Activated CD8-positive, alpha-beta T cell treated with anti-CD3 and anti-CD28 coated beads, Interleukin-2, amount 10 ng/mL, durations not matched to agents 7 days and 5 days (primary cell): ENCODE measurements around the gene LDAH. TPM values are rescaled to one million over a fixed set of nuclear protein-coding genes. Genes with fewer than 3 reads are reported as not detected.

ENCODE experiments used
- ATAC-seq: fragments of 150-1000 bp; cut with Tn5 transposase; one replicate; pipeline ENCODE4 v1.10.0; 2021; ENCODE audit warnings: moderate library complexity
- CTCF ChIA-PET: fragments of 350-600 bp; sonication (Branson Sonifier 250); formaldehyde crosslinking; loops from one replicate; lab custom pipeline; 2021; ENCODE audit warnings: antibody characterized with exemption; lab: Charles Lee
- POLR2A ChIA-PET: fragments of 350-600 bp; sonication (Branson Sonifier 250); formaldehyde crosslinking; loops from one replicate; lab custom pipeline; 2021; ENCODE audit warnings: antibody characterized with exemption; lab: Charles Lee
- DNase-seq: peaks from one replicate; pipeline ENCODE4 v3.0.0-alpha.2; 2020
- H3K27ac Mint-ChIP-seq: one replicate; pipeline ENCODE4 v1.8.0; 2021; ENCODE audit warnings: mild to moderate bottlenecking, mixed read lengths
- H3K27me3 Mint-ChIP-seq: one replicate; pipeline ENCODE4 v1.8.0; 2021; ENCODE audit warnings: low read depth, mixed read lengths
- H3K36me3 Mint-ChIP-seq: one replicate; pipeline ENCODE4 v1.8.0; 2021; ENCODE audit warnings: low read depth, mixed read lengths
- H3K4me1 Mint-ChIP-seq: one replicate; pipeline ENCODE4 v1.8.0; 2021; ENCODE audit warnings: low read depth, mixed read lengths
- H3K4me3 Mint-ChIP-seq: one replicate; pipeline ENCODE4 v1.8.0; 2021; ENCODE audit warnings: mild to moderate bottlenecking, mixed read lengths
- H3K9me3 Mint-ChIP-seq: one replicate; pipeline ENCODE4 v1.8.0; 2022; ENCODE audit warnings: mixed read lengths; ENCODE audit not compliant: insufficient read depth
- total RNA-seq, 2 experiments: library from RNA; stranded (reverse); gene quantifications; one replicate each; pipeline ENCODE4 v1.2.3, GENCODE V29; 2021

LDAH gene
- total RNA-seq, 2 experiments from 2014 or later = 24.5 to 31.7 TPM

DNA sequence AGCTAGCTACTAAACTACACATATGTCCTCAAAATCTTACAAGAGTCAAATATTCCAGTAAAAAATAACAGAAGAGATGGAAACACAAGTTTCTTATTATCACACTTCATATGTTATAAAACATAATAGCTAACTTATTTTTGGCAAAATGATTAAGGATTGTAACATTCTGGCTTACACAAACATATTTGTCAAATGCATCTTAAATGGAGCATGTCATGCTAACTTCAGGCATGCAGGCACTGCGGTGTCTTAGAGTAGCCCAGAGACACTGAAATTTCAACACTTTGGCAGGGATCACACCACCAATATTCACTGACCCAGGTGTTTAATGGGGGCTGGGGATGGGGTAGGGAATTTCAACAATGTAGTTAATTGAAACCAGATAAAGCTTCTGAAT lies 51.6 kb downstream of the LDAH start:
- CTCF ChIA-PET = interaction anchor here (1.0 to 1.2 kb wide), 3 partner anchors 10 to 192 kb away, joined by 3 to 4 read pairs (median 3); no protein-coding TSS in a partner anchor
- peaks cover 33% of the 10 kb centered on the region for H3K36me3 Mint-ChIP-seq
- H3K4me3 Mint-ChIP-seq = no peak overlapping the region
- no peaks in the 10 kb centered on the region for H3K4me1 Mint-ChIP-seq
- H3K27me3 Mint-ChIP-seq = no peaks in the 10 kb centered on the region
- H3K9me3 Mint-ChIP-seq = no peaks in the 10 kb centered on the region
- no peak overlapping the region for H3K27ac Mint-ChIP-seq
- DNase-seq = no peak
- POLR2A ChIA-PET = no interaction called here
- ATAC-seq = no peak

DNA sequence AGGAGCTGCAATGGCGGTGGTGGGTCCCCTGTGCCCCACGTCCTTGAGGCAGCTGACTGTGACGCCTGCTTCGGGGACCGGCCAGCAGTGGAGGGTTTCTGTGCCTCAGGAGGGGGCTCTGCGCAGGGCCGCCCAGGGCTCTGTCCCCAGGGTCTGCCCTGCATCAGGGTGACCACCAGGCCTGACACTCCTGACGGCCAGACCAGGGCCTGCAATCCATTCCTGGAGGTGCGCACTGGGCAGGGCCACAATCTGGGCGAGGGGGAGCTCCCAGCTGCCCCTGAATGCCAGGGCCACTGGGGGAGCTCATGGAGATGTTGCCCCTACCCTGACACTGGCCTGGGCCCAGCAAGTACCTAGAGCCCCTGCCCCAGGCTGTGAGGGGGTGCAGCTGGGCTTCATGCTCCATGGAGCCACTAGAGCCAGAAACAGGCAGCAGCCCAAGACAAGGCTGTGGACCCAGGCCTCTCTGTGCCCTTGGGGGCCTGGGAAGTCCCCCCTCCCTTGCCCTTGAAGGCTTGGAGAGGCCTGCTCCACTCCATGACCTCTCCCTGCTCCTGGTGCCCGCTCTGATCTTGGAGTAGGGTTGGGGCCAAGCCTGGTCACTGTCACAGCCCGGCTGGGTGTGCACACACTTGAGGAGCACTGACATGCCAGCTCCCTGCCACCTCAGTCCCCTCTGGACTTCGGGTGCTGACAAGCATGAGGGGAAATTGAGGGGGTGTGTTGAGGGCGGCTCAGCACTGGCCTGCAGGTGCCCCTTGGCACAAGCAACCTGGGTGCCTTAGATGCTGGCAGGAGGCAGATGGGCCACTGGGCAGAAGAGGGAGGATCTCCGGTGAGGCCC lies 55.9 kb downstream of the LDAH start:
- Mint-ChIP-seq H3K27ac (no peak overlapping the region), H3K4me1 (no peaks in the 10 kb centered on the region), H3K27me3 (no peaks in the 10 kb centered on the region), H3K36me3 (peaks cover 31% of the 10 kb centered on the region), H3K9me3 (no peaks in the 10 kb centered on the region), H3K4me3 (no peak overlapping the region)
- DNase-seq (no peak), ATAC-seq (no peak)
- CTCF ChIA-PET = no interaction called here
- POLR2A ChIA-PET = no interaction called here

DNA sequence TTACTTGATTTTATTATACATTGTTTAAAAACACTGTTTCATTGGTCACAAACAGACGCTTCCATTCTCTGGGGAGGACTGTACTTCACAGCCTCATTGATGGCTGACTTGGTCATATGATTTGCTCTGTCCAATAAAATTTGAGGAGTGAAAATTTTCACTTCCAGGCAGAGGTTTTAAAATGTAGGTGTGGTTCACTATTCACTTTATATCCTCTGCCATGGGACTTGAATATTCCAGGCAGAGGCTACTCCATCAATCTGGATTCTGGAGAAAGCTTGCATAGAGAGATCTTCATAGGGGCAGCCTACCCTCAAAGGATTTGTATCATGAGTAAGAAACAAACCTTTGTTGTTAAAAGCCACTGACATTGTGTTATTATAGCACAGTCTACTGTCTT lies 56.7 kb downstream of the LDAH start:
- Mint-ChIP-seq H3K27ac (no peak overlapping the region), H3K4me3 (no peak overlapping the region), H3K36me3 (peaks cover 35% of the 10 kb centered on the region), H3K9me3 (no peaks in the 10 kb centered on the region), H3K27me3 (no peaks in the 10 kb centered on the region), H3K4me1 (no peaks in the 10 kb centered on the region)
- ChIA-PET CTCF (no interaction called here), POLR2A (no interaction called here)
- ATAC-seq (no peak), DNase-seq (no peak)

DNA sequence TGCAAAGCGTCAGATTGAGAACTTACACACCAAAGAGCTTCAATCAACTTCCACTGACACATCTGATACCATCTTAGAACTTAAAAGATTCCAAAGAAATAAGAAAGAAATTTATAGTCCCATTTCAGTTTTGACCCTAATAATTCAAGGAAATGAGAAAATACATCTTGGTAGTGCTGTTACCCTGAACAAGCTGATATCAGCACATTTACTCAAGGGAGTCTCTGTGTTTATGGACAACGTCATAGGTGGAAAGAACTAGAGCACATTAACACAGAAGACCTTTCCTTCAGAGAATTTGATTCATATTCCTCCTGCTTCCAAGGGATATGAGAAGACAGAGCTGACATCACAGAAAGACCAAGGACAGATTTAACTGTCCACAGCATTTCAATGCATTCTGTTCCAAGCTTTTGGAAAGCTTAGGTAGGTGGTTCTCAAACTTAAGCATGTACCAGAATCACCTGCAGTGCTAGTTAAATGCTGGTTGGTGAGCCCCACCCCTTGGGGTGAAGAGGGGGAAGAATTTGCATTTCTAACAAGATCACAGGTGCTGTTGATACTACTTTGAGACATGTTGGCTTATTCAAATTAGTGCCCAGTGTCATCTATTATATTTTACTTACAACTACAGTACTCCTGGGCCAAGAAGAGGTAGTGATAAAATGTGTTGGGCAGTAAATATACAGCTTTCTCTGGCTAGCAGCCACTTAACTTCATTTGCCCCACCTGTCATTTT lies 59.8 kb downstream of the LDAH start:
- H3K4me1 Mint-ChIP-seq = no peaks in the 10 kb centered on the region
- POLR2A ChIA-PET = no interaction called here
- DNase-seq (no peak), ATAC-seq (no peak)
- no peak overlapping the region for H3K27ac Mint-ChIP-seq
- H3K9me3 Mint-ChIP-seq = no peaks in the 10 kb centered on the region
- H3K4me3 Mint-ChIP-seq = no peak overlapping the region
- H3K27me3 Mint-ChIP-seq = no peaks in the 10 kb centered on the region
- CTCF ChIA-PET = no interaction called here
- peaks cover 38% of the 10 kb centered on the region for H3K36me3 Mint-ChIP-seq

DNA sequence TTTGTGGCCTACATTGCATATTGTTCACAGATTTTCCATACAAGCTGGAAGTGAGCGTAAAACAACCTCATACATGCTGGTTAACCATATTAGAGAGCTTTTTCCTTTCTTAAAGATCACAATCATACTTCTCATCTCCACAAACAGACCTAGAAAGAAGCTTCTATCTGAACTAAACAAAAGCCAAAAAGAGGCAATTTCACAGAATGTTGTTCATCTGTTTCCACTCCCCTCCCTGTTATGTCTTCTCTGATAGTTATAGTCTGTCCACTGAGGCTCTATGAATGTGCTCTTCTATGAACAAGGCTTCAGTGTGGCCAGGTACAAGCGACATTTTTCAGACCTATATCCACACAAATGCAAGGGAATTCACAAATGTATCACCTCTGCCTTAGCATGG lies 63.4 kb downstream of the LDAH start:
- Mint-ChIP-seq H3K27me3 (no peaks in the 10 kb centered on the region), H3K27ac (no peak overlapping the region), H3K9me3 (no peaks in the 10 kb centered on the region), H3K4me3 (no peak overlapping the region), H3K36me3 (peaks cover 30% of the 10 kb centered on the region), H3K4me1 (no peaks in the 10 kb centered on the region)
- ChIA-PET CTCF (interaction anchor here (1.2 to 2.4 kb wide), 2 partner anchors 21 to 98 kb away, joined by 3 to 10 read pairs; no protein-coding TSS in a partner anchor), POLR2A (no interaction called here)
- ATAC-seq (no peak), DNase-seq (no peak)

DNA sequence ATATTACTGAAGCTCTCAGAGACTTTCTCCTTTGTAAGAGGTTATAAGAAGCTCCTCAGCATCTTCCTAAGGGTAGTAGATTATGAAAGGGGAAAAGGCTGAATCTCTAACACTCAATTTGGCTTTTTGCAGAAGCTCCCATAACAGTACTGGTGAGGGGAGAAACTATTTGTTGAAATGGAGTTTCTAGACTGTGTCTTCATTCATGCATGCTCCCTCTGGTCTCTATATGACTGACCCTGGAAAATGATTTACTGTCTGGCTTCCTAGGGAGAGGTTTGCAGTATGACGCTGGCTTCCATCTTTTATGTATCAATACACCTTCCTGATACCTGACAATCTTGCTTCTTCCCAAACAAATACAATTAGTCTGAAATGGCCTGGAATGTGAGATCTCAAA lies 63.9 kb downstream of the LDAH start:
- ChIA-PET CTCF (interaction anchor here (0.6 to 2.4 kb wide), 2 partner anchors 97 to 108 kb away, joined by 3 to 10 read pairs; partner anchors contain the start of gene HS1BP3), POLR2A (no interaction called here)
- no peak overlapping the region for H3K4me3 Mint-ChIP-seq
- DNase-seq = no peak
- no peaks in the 10 kb centered on the region for H3K27me3 Mint-ChIP-seq
- no peaks in the 10 kb centered on the region for H3K9me3 Mint-ChIP-seq
- H3K4me1 Mint-ChIP-seq = no peaks in the 10 kb centered on the region
- H3K36me3 Mint-ChIP-seq = peaks cover 30% of the 10 kb centered on the region
- no peak for ATAC-seq
- H3K27ac Mint-ChIP-seq = no peak overlapping the region

DNA sequence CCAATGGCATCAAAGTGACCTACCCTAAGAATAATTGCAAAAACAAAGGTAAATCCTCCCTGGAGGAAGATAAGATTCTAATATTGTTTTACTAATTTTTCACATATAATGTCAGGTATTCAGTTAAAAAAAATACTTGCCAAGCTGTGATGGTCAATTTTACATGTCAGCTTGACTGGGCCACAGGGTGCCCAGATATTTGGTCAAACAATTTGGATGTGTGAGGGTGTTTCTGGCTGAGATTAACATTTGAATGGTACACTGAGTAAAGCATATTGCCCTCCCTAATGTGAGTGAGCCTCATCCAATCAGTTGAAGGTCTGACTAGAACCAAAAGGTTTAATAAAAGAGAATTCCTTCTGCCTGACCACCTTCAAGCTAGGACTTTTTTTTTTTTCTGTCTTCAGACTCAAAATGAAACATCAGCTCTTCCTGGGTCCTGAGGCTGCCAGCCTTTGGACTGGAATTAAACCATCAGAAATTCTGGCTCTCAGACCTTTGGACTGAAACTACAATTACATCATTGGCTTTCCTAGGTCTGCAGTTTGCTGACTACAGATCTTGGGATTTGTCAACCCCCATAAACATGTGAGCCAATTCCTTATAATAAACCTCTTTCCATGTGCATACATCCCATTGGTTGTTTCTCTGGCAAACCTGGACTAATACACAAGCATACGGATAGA lies 65.4 kb downstream of the LDAH start:
- CTCF ChIA-PET = interaction anchor here (0.7 to 0.9 kb wide), 2 partner anchors 24 to 96 kb away, joined by 3 read pairs; no protein-coding TSS in a partner anchor
- DNase-seq (no peak), ATAC-seq (no peak)

DNA sequence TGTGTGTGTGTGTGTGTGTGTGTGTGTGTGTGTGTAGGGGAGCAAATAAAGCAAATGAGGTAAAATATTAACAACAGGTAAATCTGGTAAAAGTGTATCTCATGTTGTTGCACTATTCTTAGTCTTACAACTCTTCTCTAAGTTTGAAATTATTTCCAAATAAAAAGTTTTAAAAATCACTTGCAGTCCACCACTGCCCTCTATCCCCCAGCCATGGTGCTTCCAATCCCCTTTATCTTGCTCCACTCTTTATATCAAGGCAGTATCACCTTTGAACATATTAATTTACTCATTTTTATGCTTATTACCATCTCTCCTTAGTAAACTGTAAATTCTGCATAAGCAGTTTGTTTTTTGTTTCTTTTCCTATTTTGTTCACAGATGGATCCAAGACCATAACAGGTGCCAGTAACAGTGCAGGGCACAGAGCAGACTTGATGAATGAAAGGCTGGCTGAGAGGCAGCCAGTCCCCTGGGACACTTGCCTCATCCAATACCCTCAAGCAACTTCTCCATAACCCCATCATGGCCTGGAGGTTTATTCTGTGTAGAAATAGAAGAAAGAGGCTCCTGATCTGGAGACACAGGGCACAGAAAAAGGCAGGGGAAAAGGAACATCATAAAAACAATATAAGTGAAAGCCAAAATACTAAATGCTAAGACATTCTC lies 67.6 kb downstream of the LDAH start:
- DNase-seq (no peak), ATAC-seq (no peak)
- no peak overlapping the region for H3K4me3 Mint-ChIP-seq
- no peaks in the 10 kb centered on the region for H3K27me3 Mint-ChIP-seq
- H3K36me3 Mint-ChIP-seq = peaks cover 34% of the 10 kb centered on the region
- H3K27ac Mint-ChIP-seq = no peak overlapping the region
- no peaks in the 10 kb centered on the region for H3K9me3 Mint-ChIP-seq
- no peaks in the 10 kb centered on the region for H3K4me1 Mint-ChIP-seq
- ChIA-PET POLR2A (no interaction called here), CTCF (no interaction called here)

More for the DNA sequence above, 65.4 kb downstream of the LDAH start:
- POLR2A ChIA-PET = no interaction called here
- no peak overlapping the region for H3K27ac Mint-ChIP-seq
- H3K9me3 Mint-ChIP-seq = no peaks in the 10 kb centered on the region
- H3K36me3 Mint-ChIP-seq = peaks cover 34% of the 10 kb centered on the region
- H3K4me3 Mint-ChIP-seq = no peak overlapping the region
- H3K4me1 Mint-ChIP-seq = no peaks in the 10 kb centered on the region
- H3K27me3 Mint-ChIP-seq = no peaks in the 10 kb centered on the region

DNA sequence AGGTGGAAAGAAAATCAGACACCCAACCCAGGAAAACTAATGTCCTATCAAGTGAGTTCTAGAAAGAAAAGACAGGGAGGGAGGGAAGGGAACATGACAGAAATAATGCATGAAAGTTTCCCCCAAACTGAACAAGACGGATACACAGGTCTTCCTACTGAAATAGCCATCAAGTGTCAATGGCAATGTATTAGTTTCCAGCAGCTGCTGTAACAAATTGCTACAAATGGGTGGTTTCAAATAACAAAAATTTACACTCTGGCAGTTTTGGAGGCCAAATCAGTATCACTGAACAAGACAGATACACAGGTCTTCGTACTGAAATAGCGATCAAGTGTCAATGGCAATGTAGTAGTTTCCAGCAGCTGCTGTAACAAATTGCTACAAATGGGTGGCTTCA lies 70.6 kb downstream of the LDAH start:
- H3K4me1 Mint-ChIP-seq = no peaks in the 10 kb centered on the region
- H3K9me3 Mint-ChIP-seq = no peaks in the 10 kb centered on the region
- H3K4me3 Mint-ChIP-seq = no peak overlapping the region
- no peak overlapping the region for H3K27ac Mint-ChIP-seq
- ChIA-PET CTCF (no interaction called here), POLR2A (no interaction called here)
- peaks cover 24% of the 10 kb centered on the region for H3K36me3 Mint-ChIP-seq
- ATAC-seq (no peak), DNase-seq (no peak)
- H3K27me3 Mint-ChIP-seq = no peaks in the 10 kb centered on the region

DNA sequence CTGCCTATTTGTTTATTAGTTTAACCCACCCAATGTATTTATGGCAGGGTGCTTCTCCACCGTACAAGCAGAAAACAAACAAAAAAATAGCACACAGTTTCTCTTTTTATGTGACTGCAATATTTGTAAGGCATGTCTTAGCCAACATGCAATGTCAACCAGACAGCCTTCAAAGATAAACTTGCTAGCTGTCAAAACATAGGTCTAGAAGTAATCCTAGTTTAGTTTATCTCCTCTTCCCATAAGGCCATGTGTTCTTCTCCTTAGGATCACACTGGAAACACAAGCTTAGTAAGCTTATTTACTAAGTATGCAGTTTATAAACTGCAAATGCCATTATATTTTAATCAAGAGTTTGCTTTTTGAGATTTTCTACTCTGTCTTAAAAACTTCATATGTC lies 75.6 kb downstream of the LDAH start:
- Mint-ChIP-seq H3K9me3 (no peaks in the 10 kb centered on the region), H3K36me3 (peaks cover 9% of the 10 kb centered on the region), H3K4me1 (peaks cover 2% of the 10 kb centered on the region), H3K4me3 (no peak overlapping the region), H3K27me3 (no peaks in the 10 kb centered on the region), H3K27ac (no peak overlapping the region)
- ATAC-seq (no peak), DNase-seq (no peak)
- POLR2A ChIA-PET = no interaction called here
- CTCF ChIA-PET = no interaction called here

DNA sequence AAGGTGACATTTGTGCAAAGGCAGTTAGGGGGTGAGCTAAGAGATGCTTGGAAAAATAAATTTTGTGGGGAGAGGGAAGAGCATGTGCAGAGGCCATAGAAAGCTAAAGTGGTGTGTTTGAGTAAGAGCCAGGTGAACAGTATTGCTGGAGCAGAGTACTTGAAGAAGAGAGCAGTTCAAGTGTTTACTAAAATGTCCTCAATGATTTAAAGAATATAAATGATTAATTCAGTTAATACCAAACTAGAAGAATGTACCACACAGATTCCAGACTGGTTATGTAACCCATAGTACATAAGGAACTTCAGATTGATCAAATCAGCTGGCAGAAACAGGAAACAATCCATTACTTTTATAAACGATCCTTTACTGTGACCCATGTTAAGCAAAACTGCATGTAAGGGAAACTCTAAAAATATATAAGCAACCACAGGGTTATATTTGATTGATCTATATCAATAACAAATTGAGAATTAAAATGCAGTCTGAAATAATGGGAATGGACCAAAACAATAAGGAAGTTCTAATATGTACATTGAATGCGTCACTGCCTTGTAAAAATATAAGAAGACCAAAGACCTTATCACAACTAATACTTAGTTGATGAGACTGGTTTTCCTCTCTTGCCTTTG lies 76.9 kb downstream of the LDAH start:
- no peaks in the 10 kb centered on the region for H3K9me3 Mint-ChIP-seq
- ChIA-PET CTCF (interaction anchor here (1.0 kb wide), 1 partner anchor 39 kb away, joined by 3 read pairs; no protein-coding TSS in a partner anchor), POLR2A (no interaction called here)
- no peaks in the 10 kb centered on the region for H3K27me3 Mint-ChIP-seq
- no peak overlapping the region for H3K4me3 Mint-ChIP-seq
- ATAC-seq (no peak), DNase-seq (no peak)
- peaks cover 2% of the 10 kb centered on the region for H3K4me1 Mint-ChIP-seq
- no peak overlapping the region for H3K27ac Mint-ChIP-seq
- H3K36me3 Mint-ChIP-seq = peaks cover 4% of the 10 kb centered on the region
